Measurements from ENCODE around the gene PSMD3. TPM values are rescaled to one million over a fixed set of nuclear protein-coding genes. Genes with fewer than 3 reads are reported as not detected.

The PSMD3 gene
- total RNA-seq, 3 donors from 2014 or later (not counting 1 experiment from before 2014, with no cell fraction given) = 66.1 to 83.8 (median 78.9) TPM

DNA sequence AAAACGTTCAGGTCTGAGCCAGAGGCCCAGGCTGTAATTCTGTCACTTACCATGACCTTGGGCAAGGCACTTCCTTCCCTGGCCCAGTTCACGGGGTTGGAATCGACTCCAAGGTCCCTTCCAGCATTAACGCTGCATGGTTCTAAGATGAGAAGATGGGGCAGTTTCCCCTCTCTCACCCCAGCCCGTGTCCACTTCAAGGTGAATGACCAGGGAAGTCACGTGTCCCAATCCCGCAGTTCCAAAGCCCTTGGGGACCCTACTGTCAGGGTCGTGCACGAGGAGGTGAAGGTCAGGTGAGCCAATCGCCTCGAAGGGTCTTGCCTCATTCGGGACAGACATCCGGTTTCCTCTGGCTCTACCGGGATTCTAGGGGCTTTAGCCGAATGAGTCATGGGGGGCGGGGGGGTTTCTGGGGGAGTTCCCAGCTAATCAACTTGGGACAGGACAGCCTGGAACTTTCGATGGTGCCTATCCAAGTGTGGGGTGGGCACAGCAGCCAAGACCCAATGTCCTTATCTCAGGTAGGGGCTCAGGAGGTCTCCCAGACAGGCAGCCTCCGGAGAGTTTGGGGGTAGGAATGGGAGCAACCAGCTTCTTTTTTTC is 33.9 kb downstream of the PSMD3 start:
- Histone ChIP-seq H3K27me3 (ENCODE audit: control insufficient read depth, insufficient read depth, low read length) (no peaks in the 10 kb centered on the region), H3K27ac (ENCODE audit: low read length) (no peak overlapping the region), H3K36me3 (ENCODE audit: control insufficient read depth, insufficient read depth, low read length) (peaks cover 4% of the 10 kb centered on the region), H3K4me3 (ENCODE audit: low read length) (no peak overlapping the region), H3K4me1 (ENCODE audit: control insufficient read depth, insufficient read depth, low read length) (peaks cover 24% of the 10 kb centered on the region), H3K9me3 (ENCODE audit: control insufficient read depth, insufficient read depth, low read length) (no peaks in the 10 kb centered on the region)
- ATAC-seq (no peak), DNase-seq (no peak)
- no peaks in the 10 kb centered on the region for H3K9me3 Mint-ChIP-seq
- H3K27ac Mint-ChIP-seq = no peak overlapping the region
- TF ChIP-seq, protein P1, sequence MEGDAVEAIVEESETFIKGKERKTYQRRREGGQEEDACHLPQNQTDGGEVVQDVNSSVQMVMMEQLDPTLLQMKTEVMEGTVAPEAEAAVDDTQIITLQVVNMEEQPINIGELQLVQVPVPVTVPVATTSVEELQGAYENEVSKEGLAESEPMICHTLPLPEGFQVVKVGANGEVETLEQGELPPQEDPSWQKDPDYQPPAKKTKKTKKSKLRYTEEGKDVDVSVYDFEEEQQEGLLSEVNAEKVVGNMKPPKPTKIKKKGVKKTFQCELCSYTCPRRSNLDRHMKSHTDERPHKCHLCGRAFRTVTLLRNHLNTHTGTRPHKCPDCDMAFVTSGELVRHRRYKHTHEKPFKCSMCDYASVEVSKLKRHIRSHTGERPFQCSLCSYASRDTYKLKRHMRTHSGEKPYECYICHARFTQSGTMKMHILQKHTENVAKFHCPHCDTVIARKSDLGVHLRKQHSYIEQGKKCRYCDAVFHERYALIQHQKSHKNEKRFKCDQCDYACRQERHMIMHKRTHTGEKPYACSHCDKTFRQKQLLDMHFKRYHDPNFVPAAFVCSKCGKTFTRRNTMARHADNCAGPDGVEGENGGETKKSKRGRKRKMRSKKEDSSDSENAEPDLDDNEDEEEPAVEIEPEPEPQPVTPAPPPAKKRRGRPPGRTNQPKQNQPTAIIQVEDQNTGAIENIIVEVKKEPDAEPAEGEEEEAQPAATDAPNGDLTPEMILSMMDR (IDR thresholded peaks at IDR 0.05) = no peak
- intact Hi-C loops (cut with micrococcal nuclease) = no loop called here
- H3K36me3 Mint-ChIP-seq = no peaks in the 10 kb centered on the region
- 77% methylated on average over 18 of the region's 18 CpGs for WGBS (ENCODE audit: insufficient coverage)
- H3K4me1 Mint-ChIP-seq = peaks cover 0 to 13% of the 10 kb centered on the region in 2 donors
- H3K27me3 Mint-ChIP-seq (ENCODE audit: low read depth in 2 of 2) = peaks cover 0 to 2% of the 10 kb centered on the region in 2 donors
- H3K4me3 Mint-ChIP-seq = no peak overlapping the region

DNA sequence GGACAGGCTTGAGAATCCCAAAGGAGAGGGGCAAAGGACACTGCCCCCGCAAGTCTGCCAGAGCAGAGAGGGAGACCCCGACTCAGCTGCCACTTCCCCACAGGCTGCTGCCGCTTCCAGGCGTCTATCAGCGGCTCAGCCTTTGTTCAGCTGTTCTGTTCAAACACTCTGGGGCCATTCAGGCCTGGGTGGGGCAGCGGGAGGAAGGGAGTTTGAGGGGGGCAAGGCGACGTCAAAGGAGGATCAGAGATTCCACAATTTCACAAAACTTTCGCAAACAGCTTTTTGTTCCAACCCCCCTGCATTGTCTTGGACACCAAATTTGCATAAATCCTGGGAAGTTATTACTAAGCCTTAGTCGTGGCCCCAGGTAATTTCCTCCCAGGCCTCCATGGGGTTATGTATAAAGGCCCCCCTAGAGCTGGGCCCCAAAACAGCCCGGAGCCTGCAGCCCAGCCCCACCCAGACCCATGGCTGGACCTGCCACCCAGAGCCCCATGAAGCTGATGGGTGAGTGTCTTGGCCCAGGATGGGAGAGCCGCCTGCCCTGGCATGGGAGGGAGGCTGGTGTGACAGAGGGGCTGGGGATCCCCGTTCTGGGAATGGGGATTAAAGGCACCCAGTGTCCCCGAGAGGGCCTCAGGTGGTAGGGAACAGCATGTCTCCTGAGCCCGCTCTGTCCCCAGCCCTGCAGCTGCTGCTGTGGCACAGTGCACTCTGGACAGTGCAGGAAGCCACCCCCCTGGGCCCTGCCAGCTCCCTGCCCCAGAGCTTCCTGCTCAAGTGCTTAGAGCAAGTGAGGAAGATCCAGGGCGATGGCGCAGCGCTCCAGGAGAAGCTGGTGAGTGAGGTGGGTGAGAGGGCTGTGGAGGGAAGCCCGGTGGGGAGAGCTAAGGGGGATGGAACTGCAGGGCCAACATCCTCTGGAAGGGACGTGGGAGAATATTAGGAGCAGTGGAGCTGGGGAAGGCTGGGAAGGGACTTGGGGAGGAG is 34.7 kb downstream of the PSMD3 start, which contains the start of gene CSF3:
Gene CSF3, plus strand, starts transcription at position 436 of the 993 bp plus-strand sequence. Its CDS starts 35 bp downstream, at position 471.
- intact Hi-C loops (cut with micrococcal nuclease) = no loop called here
- DNase-seq = no peak
- no peaks in the 10 kb centered on the region for H3K9me3 Mint-ChIP-seq
- no peak within 1 kb of the TSS for H3K27ac ChIP-seq (ENCODE audit: low read length)
- peaks cover 0 to 2% of the 10 kb centered on the region in 2 donors for H3K27me3 Mint-ChIP-seq (ENCODE audit: low read depth in 2 of 2)
- ATAC-seq = no peak
- no peaks in the 10 kb centered on the region for H3K9me3 ChIP-seq (ENCODE audit: control insufficient read depth, insufficient read depth, low read length)
- H3K4me1 Mint-ChIP-seq = peaks cover 0 to 20% of the 10 kb centered on the region in 2 donors
- peaks cover 10% of the 10 kb centered on the region for H3K36me3 ChIP-seq (ENCODE audit: control insufficient read depth, insufficient read depth, low read length)
- 57% methylated on average over 20 of the region's 20 CpGs for WGBS (ENCODE audit: insufficient coverage)
- H3K27ac Mint-ChIP-seq = no peak within 1 kb of the TSS
- H3K27me3 ChIP-seq (ENCODE audit: control insufficient read depth, insufficient read depth, low read length) = no peaks in the 10 kb centered on the region
- no peak within 1 kb of the TSS for H3K4me3 Mint-ChIP-seq
- H3K4me3 ChIP-seq (ENCODE audit: low read length) = no peak within 1 kb of the TSS
- peaks cover 24% of the 10 kb centered on the region for H3K4me1 ChIP-seq (ENCODE audit: control insufficient read depth, insufficient read depth, low read length)
- no peaks in the 10 kb centered on the region for H3K36me3 Mint-ChIP-seq
- TF ChIP-seq, protein P1 (IDR thresholded peaks at IDR 0.05) = no peak

DNA sequence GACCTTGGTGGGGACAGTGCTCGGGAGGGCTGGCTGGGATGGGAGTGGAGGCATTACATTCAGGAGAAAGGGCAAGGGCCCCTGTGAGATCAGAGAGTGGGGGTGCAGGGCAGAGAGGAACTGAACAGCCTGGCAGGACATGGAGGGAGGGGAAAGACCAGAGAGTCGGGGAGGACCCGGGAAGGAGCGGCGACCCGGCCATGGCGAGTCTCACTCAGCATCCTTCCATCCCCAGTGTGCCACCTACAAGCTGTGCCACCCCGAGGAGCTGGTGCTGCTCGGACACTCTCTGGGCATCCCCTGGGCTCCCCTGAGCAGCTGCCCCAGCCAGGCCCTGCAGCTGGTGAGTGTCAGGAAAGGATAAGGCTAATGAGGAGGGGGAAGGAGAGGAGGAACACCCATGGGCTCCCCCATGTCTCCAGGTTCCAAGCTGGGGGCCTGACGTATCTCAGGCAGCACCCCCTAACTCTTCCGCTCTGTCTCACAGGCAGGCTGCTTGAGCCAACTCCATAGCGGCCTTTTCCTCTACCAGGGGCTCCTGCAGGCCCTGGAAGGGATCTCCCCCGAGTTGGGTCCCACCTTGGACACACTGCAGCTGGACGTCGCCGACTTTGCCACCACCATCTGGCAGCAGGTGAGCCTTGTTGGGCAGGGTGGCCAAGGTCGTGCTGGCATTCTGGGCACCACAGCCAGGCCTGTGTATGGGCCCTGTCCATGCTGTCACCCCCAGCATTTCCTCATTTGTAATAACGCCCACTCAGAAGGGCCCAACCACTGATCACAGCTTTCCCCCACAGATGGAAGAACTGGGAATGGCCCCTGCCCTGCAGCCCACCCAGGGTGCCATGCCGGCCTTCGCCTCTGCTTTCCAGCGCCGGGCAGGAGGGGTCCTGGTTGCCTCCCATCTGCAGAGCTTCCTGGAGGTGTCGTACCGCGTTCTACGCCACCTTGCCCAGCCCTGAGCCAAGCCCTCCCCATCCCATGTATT is 35.7 kb downstream of the PSMD3 start:
- Histone ChIP-seq H3K36me3 (ENCODE audit: control insufficient read depth, insufficient read depth, low read length) (peaks cover 14% of the 10 kb centered on the region), H3K4me3 (ENCODE audit: low read length) (no peak overlapping the region), H3K27ac (ENCODE audit: low read length) (no peak overlapping the region), H3K27me3 (ENCODE audit: control insufficient read depth, insufficient read depth, low read length) (no peaks in the 10 kb centered on the region), H3K9me3 (ENCODE audit: control insufficient read depth, insufficient read depth, low read length) (no peaks in the 10 kb centered on the region), H3K4me1 (ENCODE audit: control insufficient read depth, insufficient read depth, low read length) (peaks cover 24% of the 10 kb centered on the region)
- Mint-ChIP-seq H3K4me1 (peaks cover 0 to 20% of the 10 kb centered on the region in 2 donors), H3K27me3 (ENCODE audit: low read depth in 2 of 2) (peaks cover 0 to 2% of the 10 kb centered on the region in 2 donors), H3K27ac (no peak overlapping the region), H3K9me3 (no peaks in the 10 kb centered on the region), H3K36me3 (no peaks in the 10 kb centered on the region), H3K4me3 (no peak overlapping the region)
- TF ChIP-seq, protein P1 (IDR thresholded peaks at IDR 0.05) = no peak
- WGBS (ENCODE audit: insufficient coverage) = 83% methylated on average over 26 of the region's 26 CpGs
- DNase-seq (no peak), ATAC-seq (no peak)
- intact Hi-C loops (cut with micrococcal nuclease) = no loop called here
